CD14-positive monocyte (primary cell): ENCODE measurements around the gene C17orf114.

Experiments
- DNase-seq, 3 donors: peaks; one replicate each; pipeline ENCODE4 v3.0.0-alpha.2; 2011 to 2022
- H2AFZ ChIP-seq: 2 replicates; pipeline ENCODE4 v1.6.0; 2012; ENCODE audit warnings: mild to moderate bottlenecking, low read depth, low read length, inconsistent platforms; ENCODE audit not compliant: insufficient read depth, poor library complexity, severe bottlenecking
- H3K27ac ChIP-seq, 2 donors: 1 replicate in 1 of 2; 2 replicates in 1 of 2; pipeline ENCODE4 v1.5.1; 2012 to 2013; ENCODE audit warnings: low read length in 2 of 2, control low read depth in 1 of 2, inconsistent platforms in 1 of 2, low read depth in 1 of 2, mild to moderate bottlenecking in 1 of 2
- H3K27me3 ChIP-seq, 2 donors: one replicate each; pipeline versions ENCODE4 v1.6.0 to v1.6.1; 2011 to 2013; ENCODE audit warnings: low read length in 2 of 2; ENCODE audit not compliant: control insufficient read depth in 2 of 2, insufficient read depth in 2 of 2
- H3K36me3 ChIP-seq, 2 donors: replicated peaks in 1 of 2; 1 replicate in 1 of 2; 2 replicates in 1 of 2; pipeline versions ENCODE4 v1.5.1 to v1.6.1; 2012 to 2013; ENCODE audit warnings: low read length in 2 of 2, control low read depth in 1 of 2, inconsistent platforms in 1 of 2, mild to moderate bottlenecking in 1 of 2; ENCODE audit not compliant: insufficient read depth in 2 of 2, control insufficient read depth in 1 of 2
- H3K4me1 ChIP-seq, 2 donors: 1 replicate in 1 of 2; 2 replicates in 1 of 2; pipeline versions ENCODE4 v1.5.1 to v1.6.1; 2012 to 2013; ENCODE audit warnings: low read length in 2 of 2, control low read depth in 1 of 2, inconsistent platforms in 1 of 2, mild to moderate bottlenecking in 1 of 2, moderate library complexity in 1 of 2; ENCODE audit not compliant: insufficient read depth in 2 of 2, control insufficient read depth in 1 of 2
- H3K4me2 ChIP-seq: replicated peaks from 2 replicates; pipeline ENCODE3; 2012; ENCODE audit warnings: low read length, moderate library complexity, mild to moderate bottlenecking; ENCODE audit not compliant: poor library complexity, severe bottlenecking; ENCODE audit errors: extremely low read depth
- H3K4me3 ChIP-seq, 3 experiments: fragments of 200-600 bp in 1 of 3; sonication (generic) in 1 of 3; replicated peaks in 1 of 3; 1 replicate in 2 of 3; 2 replicates in 1 of 3; pipeline ENCODE4 v1.5.1; 2011 to 2013; ENCODE audit warnings: low read length in 3 of 3, mild to moderate bottlenecking in 3 of 3, control low read depth in 2 of 3, low read depth in 2 of 3, inconsistent platforms in 1 of 3, moderate library complexity in 1 of 3
- H3K79me2 ChIP-seq: 2 replicates; pipeline ENCODE4 v1.6.0; 2012; ENCODE audit warnings: mild to moderate bottlenecking, control low read depth, inconsistent platforms, low read length, moderate library complexity; ENCODE audit not compliant: insufficient read depth
- H3K9ac ChIP-seq: 2 replicates; pipeline ENCODE4 v1.6.0; 2017; ENCODE audit warnings: low read length, mild to moderate bottlenecking; ENCODE audit not compliant: insufficient read depth, poor library complexity, severe bottlenecking
- H3K9me3 ChIP-seq, 2 donors: replicated peaks in 1 of 2; 1 replicate in 1 of 2; 2 replicates in 1 of 2; pipeline versions ENCODE4 v1.5.1 to v1.6.1; 2012 to 2013; ENCODE audit warnings: low read length in 2 of 2, control low read depth in 1 of 2; ENCODE audit not compliant: control insufficient read depth in 1 of 2, insufficient read depth in 1 of 2
- H4K20me1 ChIP-seq: 2 replicates; pipeline ENCODE4 v1.6.0; 2012; ENCODE audit warnings: mild to moderate bottlenecking, low read length, control low read depth, moderate library complexity; ENCODE audit not compliant: insufficient read depth
- H3K27ac Mint-ChIP-seq, 7 donors: one replicate each; pipeline ENCODE4 v1.8.0; 2020; ENCODE audit warnings: mild to moderate bottlenecking in 7 of 7, mixed read lengths in 7 of 7, moderate library complexity in 6 of 7, inconsistent platforms in 2 of 7
- H3K27me3 Mint-ChIP-seq, 3 donors: one replicate each; pipeline ENCODE4 v1.8.0; 2021 to 2022; ENCODE audit warnings: low read depth in 3 of 3, mild to moderate bottlenecking in 3 of 3, mixed read lengths in 3 of 3, moderate library complexity in 3 of 3, inconsistent platforms in 1 of 3
- H3K36me3 Mint-ChIP-seq, 2 donors: one replicate each; pipeline ENCODE4 v1.8.0; 2020; ENCODE audit warnings: mixed read lengths in 2 of 2, inconsistent platforms in 1 of 2, mild to moderate bottlenecking in 1 of 2
- H3K4me1 Mint-ChIP-seq: one replicate; pipeline ENCODE4 v1.8.0; 2020; ENCODE audit warnings: mild to moderate bottlenecking, mixed read lengths
- H3K4me3 Mint-ChIP-seq, 2 donors: one replicate each; pipeline ENCODE4 v1.8.0; 2020; ENCODE audit warnings: mild to moderate bottlenecking in 2 of 2, mixed read lengths in 2 of 2, moderate library complexity in 1 of 2
- H3K9me3 Mint-ChIP-seq, 7 donors: one replicate each; pipeline ENCODE4 v1.8.0; 2020 to 2022; ENCODE audit warnings: mixed read lengths in 7 of 7, mild to moderate bottlenecking in 6 of 7, moderate library complexity in 6 of 7, inconsistent platforms in 2 of 7
- WGBS: methylation state at CpG from one replicate; pipeline ENCODE4 v1.1.5; 2013; ENCODE audit warnings: missing lambda C conversion rate; ENCODE audit not compliant: insufficient coverage; 5-methylcytosine and 5-hydroxymethylcytosine counted together
- intact Hi-C, 2 donors: fragments of 100-400 bp; cut with micrococcal nuclease; formaldehyde crosslinking; loops; one replicate each; pipeline versions ENCODE4 v1.15.0 to v1.15.1; 2023
- TF ChIP-seq, protein P1 (sequence below): fragments of 200-600 bp; IDR thresholded peaks from one replicate; pipeline ENCODE4 v1.8.0; 2022; ENCODE audit warnings: antibody characterized with exemption, mild to moderate bottlenecking

Gene C17orf114

GRCh38 chr17:4806777-4807604, 4.9 kb upstream of the C17orf114 start, which contains the start of gene PLD2:
TSS of gene PLD2 (plus strand) at chr17:4807152. CDS start at chr17:4807773, 621 bp downstream.
- H3K4me1 ChIP-seq, result peaks cover 10 to 11% of the 10 kb centered on the region in 2 donors
- Mint-ChIP-seq H3K36me3 (peaks cover 41 to 42% of the 10 kb centered on the region in 2 donors), H3K9me3 (peaks cover 0 to 4% (median 2%) of the 10 kb centered on the region in 7 donors), H3K4me3 (peak within 1 kb of the TSS; percentile 86 to 90), H3K4me1 (peaks cover 24% of the 10 kb centered on the region), H3K27ac (peak within 1 kb of the TSS in 6 of 7 donors; percentile 45 to 92 (median 65)), H3K27me3 (peaks cover 24 to 48% (median 44%) of the 10 kb centered on the region in 3 donors)
- peak within 1 kb of the TSS; percentile 74 for H2AFZ ChIP-seq
- peaks cover 3 to 28% of the 10 kb centered on the region in 2 donors for H3K27me3 ChIP-seq
- peak within 1 kb of the TSS; percentile 83 for H3K4me2 ChIP-seq
- peak within 1 kb of the TSS; percentile 54 to 91 (median 81) for H3K4me3 ChIP-seq
- H4K20me1 ChIP-seq, result peaks cover 10% of the 10 kb centered on the region
- peak within 1 kb of the TSS; percentile 80 for H3K9ac ChIP-seq
- H3K27ac ChIP-seq, result peak within 1 kb of the TSS in 1 of 2 donors; percentile 86
- H3K36me3 ChIP-seq, result peaks cover 16 to 32% of the 10 kb centered on the region in 2 donors
- H3K9me3 ChIP-seq, result no peaks in the 10 kb centered on the region
- WGBS, result under 1% methylated on average over 94 of the region's 106 CpGs
- H3K79me2 ChIP-seq, result no peaks in the 10 kb centered on the region
- TF ChIP-seq, protein P1, sequence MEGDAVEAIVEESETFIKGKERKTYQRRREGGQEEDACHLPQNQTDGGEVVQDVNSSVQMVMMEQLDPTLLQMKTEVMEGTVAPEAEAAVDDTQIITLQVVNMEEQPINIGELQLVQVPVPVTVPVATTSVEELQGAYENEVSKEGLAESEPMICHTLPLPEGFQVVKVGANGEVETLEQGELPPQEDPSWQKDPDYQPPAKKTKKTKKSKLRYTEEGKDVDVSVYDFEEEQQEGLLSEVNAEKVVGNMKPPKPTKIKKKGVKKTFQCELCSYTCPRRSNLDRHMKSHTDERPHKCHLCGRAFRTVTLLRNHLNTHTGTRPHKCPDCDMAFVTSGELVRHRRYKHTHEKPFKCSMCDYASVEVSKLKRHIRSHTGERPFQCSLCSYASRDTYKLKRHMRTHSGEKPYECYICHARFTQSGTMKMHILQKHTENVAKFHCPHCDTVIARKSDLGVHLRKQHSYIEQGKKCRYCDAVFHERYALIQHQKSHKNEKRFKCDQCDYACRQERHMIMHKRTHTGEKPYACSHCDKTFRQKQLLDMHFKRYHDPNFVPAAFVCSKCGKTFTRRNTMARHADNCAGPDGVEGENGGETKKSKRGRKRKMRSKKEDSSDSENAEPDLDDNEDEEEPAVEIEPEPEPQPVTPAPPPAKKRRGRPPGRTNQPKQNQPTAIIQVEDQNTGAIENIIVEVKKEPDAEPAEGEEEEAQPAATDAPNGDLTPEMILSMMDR, result no peak
- intact Hi-C loops, result loop anchor here (5.0 kb wide), 2 partner anchors 75 to 190 kb away; partner anchors contain the start of genes INCA1 (in 1 of the 2) and KIF1C (in 1 of the 2)
- DNase-seq, result peak; percentile 69 to 80 (median 71)

DNA sequence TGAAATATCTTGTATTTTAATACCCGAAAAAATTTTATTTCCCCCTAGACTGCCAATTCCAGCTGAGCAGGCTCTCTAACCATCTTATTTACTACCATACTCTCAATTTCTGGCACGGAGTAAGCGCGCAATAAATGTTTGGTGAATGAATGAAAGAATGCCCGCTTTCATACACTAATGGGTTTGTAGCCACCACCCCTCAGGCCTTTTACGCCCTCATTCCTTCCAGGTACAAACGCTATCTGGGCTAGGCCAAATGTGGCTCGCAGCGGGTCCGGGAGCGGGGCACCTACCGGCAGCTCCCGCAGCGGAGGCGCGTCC, 4.3 kb upstream of the C17orf114 start:
- peaks cover 24% of the 10 kb centered on the region for H3K4me1 Mint-ChIP-seq
- H3K9me3 ChIP-seq, result no peaks in the 10 kb centered on the region
- no peaks in the 10 kb centered on the region for H3K79me2 ChIP-seq
- 2% methylated on average over 11 of the region's 16 CpGs for WGBS
- no peak overlapping the region for H3K27ac ChIP-seq
- DNase-seq, result no peak
- intact Hi-C loops, result loop anchor here (5.0 kb wide), 2 partner anchors 76 to 191 kb away; partner anchors contain the start of genes INCA1 (in 1 of the 2) and KIF1C (in 1 of the 2)
- H3K9ac ChIP-seq, result peak overlapping the region; percentile 43
- H3K4me3 ChIP-seq, result peak overlapping the region; percentile 37 to 81 (median 38)
- H3K36me3 Mint-ChIP-seq, result peaks cover 38 to 39% of the 10 kb centered on the region in 2 donors
- peaks cover 10% of the 10 kb centered on the region for H4K20me1 ChIP-seq
- peaks cover 3 to 28% of the 10 kb centered on the region in 2 donors for H3K27me3 ChIP-seq
- H3K27ac Mint-ChIP-seq, result no peak overlapping the region
- H3K4me3 Mint-ChIP-seq, result peak overlapping the region; percentile 72 to 79
- H3K4me1 ChIP-seq, result peaks cover 10 to 11% of the 10 kb centered on the region in 2 donors
- peaks cover 16 to 28% of the 10 kb centered on the region in 2 donors for H3K36me3 ChIP-seq
- peak overlapping the region; percentile 83 for H3K4me2 ChIP-seq
- peaks cover 24 to 48% (median 44%) of the 10 kb centered on the region in 3 donors for H3K27me3 Mint-ChIP-seq
- H2AFZ ChIP-seq, result peak overlapping the region; percentile 71
- H3K9me3 Mint-ChIP-seq, result peaks cover 0 to 4% (median 2%) of the 10 kb centered on the region in 7 donors
- TF ChIP-seq, protein P1, result no peak
